ENCODE data around the gene SATB1.

- no peak for TF ChIP-seq POLR2A (IDR thresholded peaks at IDR 0.05)
- peak in 1 of 7 experiments; percentile 6 for TF ChIP-seq CTCF (IDR thresholded peaks at IDR 0.05)
- no peak for TF ChIP-seq EP300 (IDR thresholded peaks at IDR 0.05)
Observed at GRCh38 chr3:18445401-18446148, 20.4 kb upstream of the SATB1 start.
